IPS-20b (cell line): Measurements from ENCODE around the gene GCG.

ENCODE experiments used
- H3K27ac ChIP-seq: one replicate; pipeline ENCODE4 v1.5.1; 2013; ENCODE audit warnings: low read length
- H3K27me3 ChIP-seq: 2 replicates; pipeline ENCODE4 v1.6.1; 2013; ENCODE audit warnings: mild to moderate bottlenecking, low read length, inconsistent platforms; ENCODE audit not compliant: insufficient read depth
- H3K36me3 ChIP-seq: 2 replicates; pipeline ENCODE4 v1.6.1; 2013; ENCODE audit warnings: low read depth, mild to moderate bottlenecking, inconsistent platforms, low read length, moderate library complexity; ENCODE audit not compliant: insufficient read depth
- H3K4me1 ChIP-seq: 2 replicates; pipeline ENCODE4 v1.6.1; 2013; ENCODE audit warnings: mild to moderate bottlenecking, control low read depth, inconsistent platforms, low read length, moderate library complexity; ENCODE audit not compliant: insufficient read depth
- H3K4me3 ChIP-seq: 2 replicates; pipeline ENCODE4 v1.5.1; 2013; ENCODE audit warnings: mild to moderate bottlenecking, low read length, inconsistent platforms
- H3K9ac ChIP-seq: 2 replicates; pipeline ENCODE4 v1.6.1; 2013; ENCODE audit warnings: low read depth, mild to moderate bottlenecking, inconsistent platforms, low read length, moderate library complexity
- H3K9me3 ChIP-seq: 2 replicates; pipeline ENCODE4 v1.6.1; 2013; ENCODE audit warnings: mild to moderate bottlenecking, low read depth, low read length, inconsistent platforms; ENCODE audit not compliant: insufficient read depth

Gene GCG

DNA sequence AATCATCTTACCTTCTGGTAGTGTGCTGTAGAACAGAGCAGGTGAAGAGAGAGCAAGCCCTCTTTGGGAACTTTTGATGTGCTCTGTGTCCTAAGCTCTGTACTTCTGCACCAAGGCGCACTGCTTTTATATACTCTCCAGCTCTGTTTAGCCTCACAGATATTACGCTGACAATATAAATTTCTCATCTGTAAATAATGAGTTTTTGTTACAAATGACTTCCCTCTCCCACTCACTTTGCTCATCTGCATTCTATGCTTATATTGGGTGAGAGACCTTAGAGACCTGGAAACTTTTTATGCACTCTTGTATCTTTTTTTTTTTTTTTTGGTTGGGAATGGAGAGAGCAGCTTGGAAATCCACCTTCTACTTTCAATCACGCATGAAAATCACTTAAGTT is at the start of gene GCG:
TSS of gene GCG (minus strand) at position 101 of the 400 bp plus-strand sequence. CDS start 3,069 bp downstream, outside the sequence.
- H3K9me3 ChIP-seq = no peaks in the 10 kb centered on the region
- no peak within 1 kb of the TSS for H3K4me3 ChIP-seq
- H3K9ac ChIP-seq = no peak within 1 kb of the TSS
- H3K4me1 ChIP-seq = peaks cover 10% of the 10 kb centered on the region
- H3K27ac ChIP-seq = no peak within 1 kb of the TSS
- no peaks in the 10 kb centered on the region for H3K36me3 ChIP-seq
- no peaks in the 10 kb centered on the region for H3K27me3 ChIP-seq

DNA sequence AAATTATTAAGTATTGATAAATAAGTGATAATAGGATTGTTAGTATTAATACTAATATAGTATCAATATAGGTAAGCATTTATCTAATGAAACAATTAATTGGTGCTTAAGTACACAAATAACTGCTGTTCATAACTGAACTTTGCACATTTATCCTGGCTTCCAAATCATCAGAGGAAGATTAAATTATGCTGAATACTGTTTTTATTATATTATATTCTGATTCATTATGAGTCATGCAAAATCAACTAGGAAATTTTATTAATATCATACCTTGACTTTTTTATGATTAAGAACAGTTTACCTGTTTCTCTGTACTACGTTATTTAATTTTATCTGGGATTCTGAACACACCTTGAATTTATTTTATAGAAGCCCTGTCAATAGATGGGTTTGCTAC is 48.6 kb upstream of the GCG start:
- Histone ChIP-seq H3K4me1 (no peaks in the 10 kb centered on the region), H3K9ac (no peak overlapping the region), H3K36me3 (no peaks in the 10 kb centered on the region), H3K27me3 (no peaks in the 10 kb centered on the region), H3K4me3 (no peak overlapping the region), H3K9me3 (no peaks in the 10 kb centered on the region), H3K27ac (no peak overlapping the region)

DNA sequence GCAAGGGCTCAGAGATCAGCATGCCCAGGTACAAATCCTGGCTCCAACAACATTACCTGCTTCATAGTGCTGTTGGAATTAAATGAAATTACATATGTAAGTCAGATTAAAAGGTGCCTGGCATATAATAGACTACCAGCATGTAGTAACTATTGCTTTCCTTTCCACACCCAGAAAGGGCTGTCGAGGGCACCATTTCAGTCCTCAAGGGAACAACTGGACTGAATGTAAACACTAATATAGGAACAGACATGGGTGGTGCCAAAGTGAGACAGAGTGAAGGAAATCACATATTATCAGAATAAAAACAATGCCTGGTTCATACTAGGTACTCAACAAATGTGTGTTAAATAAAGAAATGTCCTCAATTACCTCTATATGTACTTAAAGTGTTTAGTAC is 47.9 kb upstream of the GCG start:
- H3K4me3 ChIP-seq = no peak overlapping the region
- H3K9me3 ChIP-seq = no peaks in the 10 kb centered on the region
- H3K36me3 ChIP-seq = no peaks in the 10 kb centered on the region
- no peaks in the 10 kb centered on the region for H3K4me1 ChIP-seq
- no peak overlapping the region for H3K27ac ChIP-seq
- no peak overlapping the region for H3K9ac ChIP-seq
- no peaks in the 10 kb centered on the region for H3K27me3 ChIP-seq

DNA sequence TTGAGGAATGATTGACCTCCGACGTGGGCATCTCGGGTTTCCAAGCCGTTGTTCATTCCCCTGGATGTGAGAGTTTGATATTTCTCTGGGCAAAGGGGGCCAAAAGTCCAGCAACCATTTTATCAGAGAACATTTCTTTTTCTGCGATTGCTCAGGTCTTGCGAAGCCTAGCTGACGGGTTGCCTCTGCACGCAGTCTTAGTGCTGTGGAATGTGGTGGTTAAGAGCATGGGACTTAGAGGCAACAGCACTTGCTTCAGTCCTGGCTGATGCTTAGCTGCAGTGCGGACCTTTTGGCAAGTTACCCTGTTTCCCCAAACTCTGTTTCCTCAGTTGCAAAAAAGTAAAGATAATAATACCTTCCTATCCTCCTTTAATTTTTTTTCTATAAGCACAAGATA is 46.2 kb upstream of the GCG start:
- Histone ChIP-seq H3K4me3 (no peak overlapping the region), H3K27ac (no peak overlapping the region), H3K9ac (no peak overlapping the region), H3K27me3 (no peaks in the 10 kb centered on the region), H3K36me3 (no peaks in the 10 kb centered on the region), H3K4me1 (no peaks in the 10 kb centered on the region), H3K9me3 (no peaks in the 10 kb centered on the region)

DNA sequence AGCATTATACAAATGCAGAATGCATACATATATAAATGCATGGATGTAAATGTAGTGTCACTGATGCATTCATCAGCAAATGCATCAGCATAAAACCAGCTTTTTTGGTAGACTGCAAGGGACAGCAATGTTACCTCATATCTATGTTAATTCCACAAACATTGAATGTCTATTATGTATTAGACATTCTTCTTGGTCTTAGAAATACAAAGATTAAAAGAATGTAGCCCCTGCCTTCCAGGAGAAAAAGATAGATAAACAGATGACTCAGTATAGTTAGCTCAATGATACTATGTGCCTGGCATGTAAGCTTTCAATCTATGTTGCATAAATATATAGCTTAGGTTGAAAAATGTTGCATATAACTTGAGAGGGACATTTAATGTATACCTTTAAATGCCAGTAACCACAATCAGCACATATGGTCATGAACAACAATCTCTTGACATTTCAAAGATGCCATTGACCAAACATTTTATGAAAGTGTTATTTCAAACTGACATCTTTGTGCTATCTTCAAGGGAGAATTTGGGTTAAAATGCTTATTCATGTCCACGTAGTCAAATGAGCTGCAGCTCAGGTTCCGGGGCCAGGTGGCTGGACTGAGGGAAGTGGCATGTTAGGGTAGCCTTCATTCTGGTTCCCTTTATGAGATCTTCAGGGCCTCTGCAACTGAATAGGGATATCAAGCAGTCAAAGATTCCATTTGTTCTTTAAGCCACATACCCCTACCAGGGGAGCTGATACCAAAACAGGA is 45.2 kb upstream of the GCG start:
- Histone ChIP-seq H3K4me1 (no peaks in the 10 kb centered on the region), H3K27me3 (no peaks in the 10 kb centered on the region), H3K9me3 (no peaks in the 10 kb centered on the region), H3K9ac (no peak overlapping the region), H3K27ac (no peak overlapping the region), H3K4me3 (no peak overlapping the region), H3K36me3 (no peaks in the 10 kb centered on the region)

DNA sequence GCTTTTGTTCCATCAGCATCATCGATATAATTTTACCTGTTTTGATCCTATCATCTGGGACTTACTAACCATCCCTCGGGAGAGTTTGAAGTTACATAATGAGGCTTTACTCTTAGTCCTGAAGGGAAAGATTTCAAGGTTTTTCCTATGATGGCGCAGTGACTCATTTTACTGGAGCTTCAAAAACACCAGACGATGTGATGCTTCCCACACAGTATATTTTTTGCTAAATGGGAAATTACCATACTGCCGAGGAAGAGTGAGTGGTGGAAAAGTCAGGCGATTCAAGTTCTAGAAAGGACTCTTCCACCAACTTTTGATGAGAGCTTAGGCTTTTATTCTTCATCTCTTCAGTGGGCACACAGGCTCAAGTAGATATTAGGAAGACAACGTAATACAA is 44.6 kb upstream of the GCG start:
- H3K27me3 ChIP-seq = no peaks in the 10 kb centered on the region
- H3K36me3 ChIP-seq = no peaks in the 10 kb centered on the region
- H3K27ac ChIP-seq = no peak overlapping the region
- H3K4me1 ChIP-seq = no peaks in the 10 kb centered on the region
- H3K9ac ChIP-seq = no peak overlapping the region
- H3K9me3 ChIP-seq = no peaks in the 10 kb centered on the region
- no peak overlapping the region for H3K4me3 ChIP-seq

DNA sequence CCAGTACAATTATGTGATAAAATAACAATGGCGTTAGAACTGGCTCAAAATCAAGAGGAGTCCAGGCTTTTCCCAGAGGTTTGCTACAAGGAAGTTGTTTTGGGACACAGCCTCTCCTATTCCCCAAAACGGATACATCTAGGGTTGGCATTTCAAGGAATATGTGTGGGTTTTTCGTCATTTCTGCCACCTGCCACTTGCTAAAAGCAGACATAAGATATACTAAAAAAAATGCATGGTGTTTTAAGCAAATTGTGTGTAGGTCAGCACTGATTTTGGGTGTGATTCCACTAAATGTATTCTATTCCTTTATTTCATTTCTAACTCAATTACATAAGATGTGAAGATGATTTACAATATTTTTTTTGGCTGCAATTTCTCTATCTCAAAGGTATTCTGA is 36.4 kb upstream of the GCG start:
- no peaks in the 10 kb centered on the region for H3K36me3 ChIP-seq
- no peak overlapping the region for H3K9ac ChIP-seq
- H3K9me3 ChIP-seq = no peaks in the 10 kb centered on the region
- no peaks in the 10 kb centered on the region for H3K27me3 ChIP-seq
- H3K27ac ChIP-seq = no peak overlapping the region
- no peaks in the 10 kb centered on the region for H3K4me1 ChIP-seq
- H3K4me3 ChIP-seq = no peak overlapping the region

DNA sequence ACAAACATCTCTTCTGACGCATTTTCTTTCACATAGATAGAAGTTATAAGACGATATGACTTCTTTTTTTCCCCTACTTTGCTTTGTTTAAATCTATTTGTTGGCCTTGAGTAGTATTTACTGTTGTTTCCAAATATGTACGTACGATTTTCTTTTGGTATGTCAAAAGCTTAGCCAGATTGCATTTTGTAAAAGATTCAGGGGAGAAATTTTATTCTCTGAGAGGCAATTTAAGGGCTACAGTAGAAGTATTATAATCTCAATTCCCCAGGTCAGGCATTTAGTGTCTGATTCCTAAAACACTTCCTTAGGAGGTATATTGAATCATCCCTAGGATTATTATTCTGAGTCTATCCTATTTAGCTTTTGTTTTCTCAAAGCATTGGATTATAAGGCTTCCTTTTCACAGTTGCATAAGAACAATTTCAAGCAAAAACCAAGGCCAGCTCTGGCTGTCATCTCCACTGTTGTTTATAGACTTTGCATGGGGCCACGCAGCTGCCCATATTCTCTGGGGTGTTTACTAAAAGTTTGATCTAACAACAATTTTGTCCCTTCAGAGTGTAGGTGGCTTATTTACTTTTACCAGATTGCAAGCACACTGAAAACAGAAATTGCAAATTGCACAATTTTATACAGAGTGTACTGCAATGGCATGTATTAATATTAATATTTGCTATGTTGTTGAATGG is 33.6 kb upstream of the GCG start:
- Histone ChIP-seq H3K36me3 (no peaks in the 10 kb centered on the region), H3K4me3 (no peak overlapping the region), H3K9ac (no peak overlapping the region), H3K9me3 (no peaks in the 10 kb centered on the region), H3K27me3 (no peaks in the 10 kb centered on the region), H3K27ac (no peak overlapping the region), H3K4me1 (no peaks in the 10 kb centered on the region)

DNA sequence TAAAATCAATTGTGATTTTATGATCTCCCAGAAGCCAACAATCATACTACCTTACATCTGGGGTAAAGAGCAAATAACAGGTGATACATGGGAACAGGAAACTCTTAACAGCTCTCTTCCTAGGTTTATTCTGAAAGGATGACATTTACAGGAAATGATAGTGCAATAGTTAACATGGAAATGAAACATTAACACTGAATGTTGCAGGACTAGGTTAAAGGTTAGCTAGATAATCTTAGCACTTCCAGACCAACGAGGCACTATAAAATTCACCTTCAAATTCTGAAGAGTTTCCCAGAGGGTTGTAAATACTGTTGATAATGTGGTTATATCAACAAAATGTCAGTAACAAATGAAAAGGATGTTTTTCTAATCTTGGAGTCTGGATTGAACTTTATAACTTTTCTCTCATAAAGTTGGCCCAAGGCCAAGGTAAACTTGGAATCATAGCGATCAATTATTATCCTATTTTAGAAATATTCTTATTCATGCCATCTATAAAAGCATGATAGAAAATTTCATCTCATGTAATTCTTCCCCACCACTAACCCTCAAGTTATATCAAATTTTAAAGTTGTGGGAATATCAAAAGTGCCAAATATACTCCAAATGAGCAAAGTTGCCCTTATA is 32.9 kb upstream of the GCG start:
- Histone ChIP-seq H3K4me1 (no peaks in the 10 kb centered on the region), H3K27me3 (no peaks in the 10 kb centered on the region), H3K27ac (no peak overlapping the region), H3K36me3 (no peaks in the 10 kb centered on the region), H3K4me3 (no peak overlapping the region), H3K9ac (no peak overlapping the region), H3K9me3 (no peaks in the 10 kb centered on the region)

DNA sequence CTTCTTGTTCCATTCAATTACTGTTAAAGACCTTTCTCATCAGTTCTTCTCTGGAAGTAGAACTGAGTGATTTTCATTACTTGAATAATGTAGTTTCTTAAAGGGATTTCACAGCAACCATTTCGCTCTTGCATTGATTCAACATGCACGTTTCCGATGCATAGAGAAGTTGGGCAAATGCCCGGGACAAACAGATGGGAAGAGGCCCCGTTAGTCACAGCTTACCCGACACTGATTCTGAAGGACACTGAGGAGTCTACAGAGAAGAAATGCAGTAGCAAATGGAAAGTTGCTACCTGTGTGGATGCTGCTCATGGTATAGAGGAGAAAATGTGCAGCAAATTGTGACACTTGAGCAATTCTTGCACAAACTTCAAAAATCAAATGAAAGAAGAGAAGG is 32.3 kb upstream of the GCG start:
- Histone ChIP-seq H3K27me3 (no peaks in the 10 kb centered on the region), H3K9me3 (no peaks in the 10 kb centered on the region), H3K9ac (no peak overlapping the region), H3K4me3 (no peak overlapping the region), H3K4me1 (no peaks in the 10 kb centered on the region), H3K36me3 (no peaks in the 10 kb centered on the region), H3K27ac (no peak overlapping the region)

DNA sequence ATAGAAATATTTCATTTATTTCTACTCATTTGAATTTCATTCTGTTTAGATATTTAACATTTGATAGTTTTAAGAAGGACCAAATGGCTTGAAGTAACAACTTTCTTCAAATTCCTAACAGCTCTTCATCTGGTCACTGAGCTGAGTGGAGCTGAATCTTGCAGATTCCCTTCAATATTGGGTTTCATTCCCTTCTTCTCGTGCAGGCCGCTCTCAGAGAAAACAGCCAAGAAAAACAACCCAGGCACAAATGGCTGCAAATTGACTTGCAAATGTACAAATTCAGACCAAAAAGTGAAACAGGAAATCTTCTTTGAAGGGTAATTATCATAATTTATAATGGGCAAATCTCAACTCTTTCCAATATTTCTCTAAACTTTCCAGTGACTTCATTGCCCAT is 30.3 kb upstream of the GCG start:
- H3K27me3 ChIP-seq = no peaks in the 10 kb centered on the region
- no peak overlapping the region for H3K4me3 ChIP-seq
- no peaks in the 10 kb centered on the region for H3K4me1 ChIP-seq

DNA sequence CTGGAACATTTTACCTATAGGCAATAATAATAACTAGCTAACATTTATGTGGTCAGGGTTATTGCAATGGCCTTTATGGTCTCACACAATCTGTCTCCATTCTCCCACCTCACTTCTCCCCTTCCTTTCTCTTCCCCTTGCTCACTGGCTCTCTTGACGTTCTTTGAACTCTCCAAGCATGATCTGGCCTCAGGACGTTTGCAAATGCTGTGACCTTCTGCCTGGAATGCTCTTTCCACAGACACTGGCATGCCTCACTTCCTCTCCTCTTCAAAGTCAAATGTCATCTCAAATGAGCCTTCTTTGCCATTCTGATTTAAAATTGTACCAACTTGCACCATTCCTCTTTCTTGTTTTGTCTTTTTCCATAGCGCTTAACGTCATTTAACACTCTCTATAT is 25.3 kb upstream of the GCG start:
- no peak overlapping the region for H3K9ac ChIP-seq
- H3K27me3 ChIP-seq = no peaks in the 10 kb centered on the region
- no peaks in the 10 kb centered on the region for H3K4me1 ChIP-seq
- H3K9me3 ChIP-seq = no peaks in the 10 kb centered on the region
- no peaks in the 10 kb centered on the region for H3K36me3 ChIP-seq
- H3K4me3 ChIP-seq = no peak overlapping the region
- no peak overlapping the region for H3K27ac ChIP-seq

More for the DNA sequence above, 30.3 kb upstream of the GCG start:
- Histone ChIP-seq H3K9me3 (no peaks in the 10 kb centered on the region), H3K36me3 (no peaks in the 10 kb centered on the region), H3K9ac (no peak overlapping the region), H3K27ac (no peak overlapping the region)
